WTC11 (cell line): ENCODE data around the gene HLA-DPB1. TPM values are rescaled to one million over a fixed set of nuclear protein-coding genes. Genes with fewer than 3 reads are reported as not detected.
A peak's percentile ranks its signal among the peaks of the same experiment; 100 is the strongest.

Experiments used
- ATAC-seq: fragments of 200-7000 bp; cut with Tn5 transposase; 2 replicates; pipeline ENCODE4 v1.10.0; 2021; ENCODE audit warnings: mild to moderate bottlenecking, moderate library complexity
- CTCF ChIA-PET: fragments of 300-600 bp; sonication (Branson Sonifier 250); formaldehyde crosslinking; loops from one replicate; lab custom pipeline; 2021; ENCODE audit warnings: antibody characterized with exemption; lab: Charles Lee
- POLR2A ChIA-PET: fragments of 350-600 bp; sonication (Branson Sonifier 250); formaldehyde crosslinking; loops from one replicate; lab custom pipeline; 2021; ENCODE audit warnings: antibody characterized with exemption; lab: Charles Lee
- DNase-seq: peaks from one replicate; pipeline ENCODE4 v3.0.0; 2021; ENCODE audit warnings: low spot score
- H3K27ac Mint-ChIP-seq: 2 replicates; pipeline ENCODE4 v1.8.0; 2021; ENCODE audit warnings: mixed read lengths
- H3K27me3 Mint-ChIP-seq: 2 replicates; pipeline ENCODE4 v1.8.0; 2021; ENCODE audit warnings: low read depth, mild to moderate bottlenecking, moderate library complexity, mixed read lengths
- H3K36me3 Mint-ChIP-seq: 2 replicates; pipeline ENCODE4 v1.8.0; 2021; ENCODE audit warnings: mixed read lengths
- H3K4me1 Mint-ChIP-seq: 2 replicates; pipeline ENCODE4 v1.8.0; 2022; ENCODE audit warnings: mixed read lengths
- H3K4me3 Mint-ChIP-seq: 2 replicates; pipeline ENCODE4 v1.8.0; 2021; ENCODE audit warnings: mild to moderate bottlenecking, moderate library complexity, mixed read lengths
- H3K9me3 Mint-ChIP-seq: 2 replicates; pipeline ENCODE4 v1.8.0; 2021; ENCODE audit warnings: mixed read lengths
- CDX4 ChIP-seq: fragments of 250-450 bp; sonication (Bioruptor Pico); IDR thresholded peaks from 2 replicates; pipeline ENCODE4 v1.9.0; 2021; ENCODE audit warnings: moderate library complexity, mild to moderate bottlenecking, inconsistent platforms, borderline replicate concordance
- ESRRA ChIP-seq: sonication (generic); formaldehyde crosslinking; IDR thresholded peaks from 2 replicates; pipeline ENCODE4 v1.8.1; 2022; ENCODE audit warnings: mild to moderate bottlenecking, missing genetic modification reagents, borderline replicate concordance
- GABPB1 ChIP-seq: sonication (generic); formaldehyde crosslinking; IDR thresholded peaks from 2 replicates; pipeline ENCODE4 v1.8.1; 2023; ENCODE audit warnings: mild to moderate bottlenecking, missing genetic modification reagents
- OVOL2 ChIP-seq: fragments of 250-450 bp; sonication (Bioruptor Pico); IDR thresholded peaks from 2 replicates; pipeline ENCODE4 v1.9.0; 2021; ENCODE audit warnings: mild to moderate bottlenecking, borderline replicate concordance
- TCF7 ChIP-seq: sonication (generic); formaldehyde crosslinking; IDR thresholded peaks from 2 replicates; pipeline ENCODE4 v1.8.0; 2022; ENCODE audit warnings: mild to moderate bottlenecking, low read depth, missing genetic modification reagents, moderate library complexity
- ZNF121 ChIP-seq: sonication (generic); formaldehyde crosslinking; IDR thresholded peaks from 2 replicates; pipeline ENCODE4 v1.8.0; 2023; ENCODE audit warnings: missing genetic modification reagents
- ZNF232 ChIP-seq: sonication (generic); formaldehyde crosslinking; IDR thresholded peaks from 2 replicates; pipeline ENCODE4 v1.8.0; 2022; ENCODE audit warnings: mild to moderate bottlenecking, missing genetic modification reagents
- ZNF423 ChIP-seq: fragments of 250-450 bp; sonication (Bioruptor Pico); IDR thresholded peaks from 2 replicates; pipeline ENCODE4 v2.1.2; 2022; ENCODE audit warnings: mild to moderate bottlenecking, moderate library complexity
- total RNA-seq: library from RNA; stranded (reverse); gene quantifications from 3 replicates; pipeline ENCODE4 v1.2.3, GENCODE V29; 2021
- TF ChIP-seq, protein P1 (sequence below): sonication (generic); formaldehyde crosslinking; IDR thresholded peaks from 2 replicates; pipeline ENCODE4 v1.8.1; 2023; ENCODE audit warnings: mild to moderate bottlenecking, missing genetic modification reagents
- TF ChIP-seq, protein P2 (sequence below): fragments of 200-600 bp; IDR thresholded peaks from 2 replicates; pipeline ENCODE4 v1.8.0; 2022; ENCODE audit warnings: antibody characterized with exemption
- TF ChIP-seq, protein P3 (sequence below): sonication (generic); formaldehyde crosslinking; IDR thresholded peaks from 2 replicates; pipeline ENCODE4 v1.8.0; 2023; ENCODE audit warnings: mild to moderate bottlenecking, missing genetic modification reagents
- TF ChIP-seq, protein P4 (sequence below): sonication (generic); formaldehyde crosslinking; IDR thresholded peaks from 2 replicates; pipeline ENCODE4 v1.8.0; 2022; ENCODE audit warnings: mild to moderate bottlenecking, missing genetic modification reagents
- TF ChIP-seq, protein P5 (sequence below): sonication (generic); formaldehyde crosslinking; IDR thresholded peaks from 2 replicates; pipeline ENCODE4 v1.8.1; 2023; ENCODE audit warnings: mild to moderate bottlenecking, missing genetic modification reagents

Gene HLA-DPB1
- total RNA-seq, 1 experiment from 2014 or later = 18.0 TPM

- TF ChIP-seq ESRRA (CRISPR knock-in tag) = no peak
- 0 out of 2 replicates have a peak, but pooled peaks have one; percentile 40 for TF ChIP-seq ZNF232 (CRISPR knock-in tag)
- TF ChIP-seq ZNF121 (CRISPR knock-in tag) = peak; percentile 58; the same call in 1 of the 2 replicates
- TF ChIP-seq TCF7 (CRISPR knock-in tag) = no peak
- TF ChIP-seq, protein P1, sequence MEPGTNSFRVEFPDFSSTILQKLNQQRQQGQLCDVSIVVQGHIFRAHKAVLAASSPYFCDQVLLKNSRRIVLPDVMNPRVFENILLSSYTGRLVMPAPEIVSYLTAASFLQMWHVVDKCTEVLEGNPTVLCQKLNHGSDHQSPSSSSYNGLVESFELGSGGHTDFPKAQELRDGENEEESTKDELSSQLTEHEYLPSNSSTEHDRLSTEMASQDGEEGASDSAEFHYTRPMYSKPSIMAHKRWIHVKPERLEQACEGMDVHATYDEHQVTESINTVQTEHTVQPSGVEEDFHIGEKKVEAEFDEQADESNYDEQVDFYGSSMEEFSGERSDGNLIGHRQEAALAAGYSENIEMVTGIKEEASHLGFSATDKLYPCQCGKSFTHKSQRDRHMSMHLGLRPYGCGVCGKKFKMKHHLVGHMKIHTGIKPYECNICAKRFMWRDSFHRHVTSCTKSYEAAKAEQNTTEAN (CRISPR knock-in tag) = 0 out of 2 replicates have a peak, but pooled peaks have one; percentile 47
- Mint-ChIP-seq H3K4me1 (peaks cover 28% of the 10 kb centered on the region), H3K27me3 (peaks cover 20% of the 10 kb centered on the region), H3K36me3 (peaks cover 11% of the 10 kb centered on the region), H3K27ac (peak overlapping the region; percentile 97), H3K9me3 (no peaks in the 10 kb centered on the region), H3K4me3 (peak overlapping the region; percentile 94)
- POLR2A ChIA-PET = interaction anchor here (0.6 to 2.6 kb wide), 7 partner anchors 36 to 155 kb away, joined by 3 to 16 read pairs (median 3); no protein-coding TSS in a partner anchor
- ATAC-seq = peak; percentile 87
- CTCF ChIA-PET = interaction anchor here (0.5 to 5.9 kb wide), 33 partner anchors 8 to 242 kb away, joined by 3 to 68 read pairs (median 6); partner anchors contain the start of genes B3GALT4, HLA-DMA, HLA-DOA and TAP2
- DNase-seq = peak; percentile 77
Observed at GRCh38 chr6:33080127-33081089, 4.6 kb downstream of the HLA-DPB1 start.

DNA sequence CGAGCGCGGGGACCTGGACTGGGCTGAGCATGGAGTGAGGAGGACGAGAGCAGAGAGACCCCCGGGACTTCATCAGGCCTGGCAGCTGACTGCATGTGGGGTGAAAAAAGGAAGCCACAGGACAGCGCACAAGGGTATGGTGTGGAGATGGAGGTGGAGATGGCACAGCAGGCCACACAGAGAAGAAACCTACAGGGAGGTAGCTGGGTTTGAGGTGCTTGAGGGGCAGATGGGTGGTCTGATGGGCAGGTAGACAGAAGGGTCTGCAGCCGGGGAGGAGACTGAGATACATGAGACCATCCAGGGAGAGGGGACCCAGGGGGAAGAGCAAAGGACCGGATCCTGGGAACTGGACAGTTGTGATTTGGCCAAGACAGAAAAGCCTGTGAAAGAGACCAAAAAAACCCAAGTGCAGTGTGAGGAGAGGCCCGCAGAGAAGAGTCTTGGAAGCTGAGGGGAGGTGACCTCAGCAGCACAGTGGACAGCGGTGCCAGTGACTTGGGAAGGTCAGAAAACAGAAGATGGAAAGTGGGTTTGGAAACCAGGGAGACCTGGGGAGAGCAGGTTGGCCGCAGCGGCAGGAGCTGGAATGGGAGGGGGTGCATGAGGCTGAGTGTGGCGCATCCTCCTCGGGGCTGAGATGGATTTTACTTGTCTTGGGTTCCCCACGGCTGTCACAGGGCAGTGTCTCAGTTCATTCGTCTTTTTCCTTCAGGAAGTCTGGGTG is 5.5 kb downstream of the HLA-DPB1 start:
- H3K9me3 Mint-ChIP-seq = no peaks in the 10 kb centered on the region
- peaks cover 31% of the 10 kb centered on the region for H3K4me1 Mint-ChIP-seq
- H3K27me3 Mint-ChIP-seq = peaks cover 20% of the 10 kb centered on the region
- peaks cover 17% of the 10 kb centered on the region for H3K36me3 Mint-ChIP-seq
- CTCF ChIA-PET = interaction anchor here (0.8 to 5.9 kb wide), 22 partner anchors 8 to 196 kb away, joined by 3 to 68 read pairs (median 8); partner anchors contain the start of genes B3GALT4, HLA-DOA and HLA-DPA1
- H3K27ac Mint-ChIP-seq = peak overlapping the region; percentile 97
- DNase-seq (no peak), ATAC-seq (no peak; the same call in 1 of the 2 replicates)
- TF ChIP-seq OVOL2 = no peak
- H3K4me3 Mint-ChIP-seq = peak overlapping the region; percentile 94
- POLR2A ChIA-PET = interaction anchor here (1.9 to 2.6 kb wide), 2 partner anchors 37 to 110 kb away, joined by 13 to 16 read pairs; no protein-coding TSS in a partner anchor

GRCh38 chr6:33082702-33083101 is 6.9 kb downstream of the HLA-DPB1 start:
- peak; percentile 51 for DNase-seq
- TF ChIP-seq CDX4 (CRISPR knock-in tag) = no peak
- TF ChIP-seq, protein P2, sequence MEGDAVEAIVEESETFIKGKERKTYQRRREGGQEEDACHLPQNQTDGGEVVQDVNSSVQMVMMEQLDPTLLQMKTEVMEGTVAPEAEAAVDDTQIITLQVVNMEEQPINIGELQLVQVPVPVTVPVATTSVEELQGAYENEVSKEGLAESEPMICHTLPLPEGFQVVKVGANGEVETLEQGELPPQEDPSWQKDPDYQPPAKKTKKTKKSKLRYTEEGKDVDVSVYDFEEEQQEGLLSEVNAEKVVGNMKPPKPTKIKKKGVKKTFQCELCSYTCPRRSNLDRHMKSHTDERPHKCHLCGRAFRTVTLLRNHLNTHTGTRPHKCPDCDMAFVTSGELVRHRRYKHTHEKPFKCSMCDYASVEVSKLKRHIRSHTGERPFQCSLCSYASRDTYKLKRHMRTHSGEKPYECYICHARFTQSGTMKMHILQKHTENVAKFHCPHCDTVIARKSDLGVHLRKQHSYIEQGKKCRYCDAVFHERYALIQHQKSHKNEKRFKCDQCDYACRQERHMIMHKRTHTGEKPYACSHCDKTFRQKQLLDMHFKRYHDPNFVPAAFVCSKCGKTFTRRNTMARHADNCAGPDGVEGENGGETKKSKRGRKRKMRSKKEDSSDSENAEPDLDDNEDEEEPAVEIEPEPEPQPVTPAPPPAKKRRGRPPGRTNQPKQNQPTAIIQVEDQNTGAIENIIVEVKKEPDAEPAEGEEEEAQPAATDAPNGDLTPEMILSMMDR = peak; percentile 26; the same call in 1 of the 2 replicates
- ATAC-seq = peak; percentile 38
- Mint-ChIP-seq H3K36me3 (peaks cover 24% of the 10 kb centered on the region), H3K9me3 (no peaks in the 10 kb centered on the region), H3K4me3 (peak overlapping the region; percentile 9; the same call in 1 of the 2 replicates), H3K4me1 (peaks cover 31% of the 10 kb centered on the region), H3K27ac (peak overlapping the region; percentile 51; the same call in 1 of the 2 replicates), H3K27me3 (peaks cover 18% of the 10 kb centered on the region)
- ChIA-PET CTCF (interaction anchor here (0.6 to 5.9 kb wide), 7 partner anchors 10 to 98 kb away, joined by 3 to 68 read pairs (median 7); partner anchors contain the start of gene HLA-DPA1), POLR2A (no interaction called here)

GRCh38 chr6:33085627-33086026 is 9.8 kb downstream of the HLA-DPB1 start:
- ChIA-PET POLR2A (no interaction called here), CTCF (interaction anchor here (1.6 kb wide), 1 partner anchor 87 kb away, joined by 3 read pairs; no protein-coding TSS in a partner anchor)
- DNase-seq (no peak), ATAC-seq (no peak)
- Mint-ChIP-seq H3K4me3 (no peak overlapping the region), H3K4me1 (peaks cover 27% of the 10 kb centered on the region), H3K27me3 (peaks cover 12% of the 10 kb centered on the region), H3K9me3 (no peaks in the 10 kb centered on the region), H3K27ac (no peak overlapping the region), H3K36me3 (peaks cover 24% of the 10 kb centered on the region)
- TF ChIP-seq, protein P3, sequence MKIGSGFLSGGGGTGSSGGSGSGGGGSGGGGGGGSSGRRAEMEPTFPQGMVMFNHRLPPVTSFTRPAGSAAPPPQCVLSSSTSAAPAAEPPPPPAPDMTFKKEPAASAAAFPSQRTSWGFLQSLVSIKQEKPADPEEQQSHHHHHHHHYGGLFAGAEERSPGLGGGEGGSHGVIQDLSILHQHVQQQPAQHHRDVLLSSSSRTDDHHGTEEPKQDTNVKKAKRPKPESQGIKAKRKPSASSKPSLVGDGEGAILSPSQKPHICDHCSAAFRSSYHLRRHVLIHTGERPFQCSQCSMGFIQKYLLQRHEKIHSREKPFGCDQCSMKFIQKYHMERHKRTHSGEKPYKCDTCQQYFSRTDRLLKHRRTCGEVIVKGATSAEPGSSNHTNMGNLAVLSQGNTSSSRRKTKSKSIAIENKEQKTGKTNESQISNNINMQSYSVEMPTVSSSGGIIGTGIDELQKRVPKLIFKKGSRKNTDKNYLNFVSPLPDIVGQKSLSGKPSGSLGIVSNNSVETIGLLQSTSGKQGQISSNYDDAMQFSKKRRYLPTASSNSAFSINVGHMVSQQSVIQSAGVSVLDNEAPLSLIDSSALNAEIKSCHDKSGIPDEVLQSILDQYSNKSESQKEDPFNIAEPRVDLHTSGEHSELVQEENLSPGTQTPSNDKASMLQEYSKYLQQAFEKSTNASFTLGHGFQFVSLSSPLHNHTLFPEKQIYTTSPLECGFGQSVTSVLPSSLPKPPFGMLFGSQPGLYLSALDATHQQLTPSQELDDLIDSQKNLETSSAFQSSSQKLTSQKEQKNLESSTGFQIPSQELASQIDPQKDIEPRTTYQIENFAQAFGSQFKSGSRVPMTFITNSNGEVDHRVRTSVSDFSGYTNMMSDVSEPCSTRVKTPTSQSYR (CRISPR knock-in tag) = no peak
- TF ChIP-seq, protein P4, sequence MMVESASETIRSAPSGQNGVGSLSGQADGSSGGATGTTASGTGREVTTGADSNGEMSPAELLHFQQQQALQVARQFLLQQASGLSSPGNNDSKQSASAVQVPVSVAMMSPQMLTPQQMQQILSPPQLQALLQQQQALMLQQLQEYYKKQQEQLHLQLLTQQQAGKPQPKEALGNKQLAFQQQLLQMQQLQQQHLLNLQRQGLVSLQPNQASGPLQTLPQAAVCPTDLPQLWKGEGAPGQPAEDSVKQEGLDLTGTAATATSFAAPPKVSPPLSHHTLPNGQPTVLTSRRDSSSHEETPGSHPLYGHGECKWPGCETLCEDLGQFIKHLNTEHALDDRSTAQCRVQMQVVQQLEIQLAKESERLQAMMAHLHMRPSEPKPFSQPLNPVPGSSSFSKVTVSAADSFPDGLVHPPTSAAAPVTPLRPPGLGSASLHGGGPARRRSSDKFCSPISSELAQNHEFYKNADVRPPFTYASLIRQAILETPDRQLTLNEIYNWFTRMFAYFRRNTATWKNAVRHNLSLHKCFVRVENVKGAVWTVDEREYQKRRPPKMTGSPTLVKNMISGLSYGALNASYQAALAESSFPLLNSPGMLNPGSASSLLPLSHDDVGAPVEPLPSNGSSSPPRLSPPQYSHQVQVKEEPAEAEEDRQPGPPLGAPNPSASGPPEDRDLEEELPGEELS (CRISPR knock-in tag) = no peak
- TF ChIP-seq, protein P5, sequence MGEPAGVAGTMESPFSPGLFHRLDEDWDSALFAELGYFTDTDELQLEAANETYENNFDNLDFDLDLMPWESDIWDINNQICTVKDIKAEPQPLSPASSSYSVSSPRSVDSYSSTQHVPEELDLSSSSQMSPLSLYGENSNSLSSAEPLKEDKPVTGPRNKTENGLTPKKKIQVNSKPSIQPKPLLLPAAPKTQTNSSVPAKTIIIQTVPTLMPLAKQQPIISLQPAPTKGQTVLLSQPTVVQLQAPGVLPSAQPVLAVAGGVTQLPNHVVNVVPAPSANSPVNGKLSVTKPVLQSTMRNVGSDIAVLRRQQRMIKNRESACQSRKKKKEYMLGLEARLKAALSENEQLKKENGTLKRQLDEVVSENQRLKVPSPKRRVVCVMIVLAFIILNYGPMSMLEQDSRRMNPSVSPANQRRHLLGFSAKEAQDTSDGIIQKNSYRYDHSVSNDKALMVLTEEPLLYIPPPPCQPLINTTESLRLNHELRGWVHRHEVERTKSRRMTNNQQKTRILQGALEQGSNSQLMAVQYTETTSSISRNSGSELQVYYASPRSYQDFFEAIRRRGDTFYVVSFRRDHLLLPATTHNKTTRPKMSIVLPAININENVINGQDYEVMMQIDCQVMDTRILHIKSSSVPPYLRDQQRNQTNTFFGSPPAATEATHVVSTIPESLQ (CRISPR knock-in tag) = no peak
- TF ChIP-seq GABPB1 (no peak), ZNF423 (no peak)
